ENCODE measurements around the gene CCL18.
"Not testable (repeated sequence)": the region's sequence is repeated elsewhere in the genome, so short reads cannot be mapped to it uniquely, and the experiment has no call there.

Gene CCL18

DNA sequence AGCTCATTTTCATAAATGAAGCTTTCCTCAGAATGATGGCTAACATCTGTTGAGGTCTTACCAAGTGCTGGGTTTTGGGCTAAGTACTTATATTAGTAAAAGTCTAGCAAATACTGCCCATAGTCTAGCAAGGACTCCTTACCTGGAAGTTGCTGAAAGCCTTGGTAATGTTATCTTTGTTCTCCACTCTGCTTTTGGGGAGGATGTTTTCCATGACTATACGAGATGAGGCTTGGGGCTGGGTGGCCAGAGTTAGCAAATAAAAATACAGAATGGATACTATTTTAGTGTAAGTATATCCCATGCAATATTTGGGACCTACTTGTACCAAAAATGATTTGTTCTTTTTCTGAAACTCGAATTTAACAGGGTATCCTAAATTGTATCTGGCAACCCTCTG lies 7.7 kb downstream of the CCL18 start:
- no peak for DNase-seq (ENCODE audit: low read depth, low spot score)

DNA sequence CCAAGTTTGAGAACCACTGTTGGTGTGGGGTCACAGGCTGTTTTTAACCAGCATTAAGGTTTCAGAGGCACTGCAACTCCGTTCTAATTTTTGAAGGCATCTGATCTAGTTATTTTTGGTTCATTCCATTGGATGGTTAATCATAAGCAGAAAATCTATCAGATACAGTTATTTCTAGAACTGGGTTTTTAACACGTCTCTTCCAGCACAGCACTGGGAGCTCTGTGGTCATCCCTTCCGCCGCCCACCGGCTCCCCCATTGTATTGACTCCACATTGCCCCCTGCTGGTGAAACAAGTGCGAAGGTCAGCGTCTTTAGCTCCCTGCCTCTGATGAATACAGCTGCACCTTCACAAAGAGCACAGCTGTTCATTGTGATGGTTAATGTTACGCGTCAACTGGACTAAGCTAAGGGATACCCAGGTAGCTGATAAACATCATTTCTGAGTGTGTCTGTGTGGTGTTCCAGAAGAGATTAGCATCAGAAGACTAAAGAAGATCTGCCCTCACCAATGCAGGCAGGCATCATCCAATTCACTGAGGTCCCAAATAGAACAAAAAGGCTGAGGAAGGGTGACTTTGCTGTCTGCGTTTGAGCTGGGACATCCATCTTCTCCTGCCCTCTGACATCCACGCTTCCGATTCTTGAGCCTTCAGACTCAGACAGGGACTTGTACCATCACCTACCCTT lies 8.5 kb downstream of the CCL18 start:
- DNase-seq (ENCODE audit: low read depth, low spot score) = no peak

DNA sequence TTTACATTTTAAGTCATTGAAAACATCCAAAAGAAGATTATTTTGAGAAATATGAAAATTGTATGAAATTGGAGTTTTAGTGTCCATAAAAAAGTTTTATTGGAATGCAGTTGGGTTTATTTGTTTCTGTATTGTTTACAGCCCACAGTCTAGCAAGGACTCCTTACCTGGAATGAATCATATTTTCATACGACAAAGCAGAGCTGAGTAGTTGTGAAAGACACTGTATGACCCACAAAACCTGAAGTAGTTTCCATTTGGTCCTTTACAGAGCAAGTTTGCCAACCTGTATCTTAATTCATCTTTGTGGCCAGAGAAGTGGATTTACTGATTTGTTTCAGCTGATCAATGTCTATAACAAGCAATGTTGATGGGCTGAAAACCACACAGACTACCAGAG lies 10.3 kb downstream of the CCL18 start:
- no peak for DNase-seq (ENCODE audit: low read depth, low spot score)

DNA sequence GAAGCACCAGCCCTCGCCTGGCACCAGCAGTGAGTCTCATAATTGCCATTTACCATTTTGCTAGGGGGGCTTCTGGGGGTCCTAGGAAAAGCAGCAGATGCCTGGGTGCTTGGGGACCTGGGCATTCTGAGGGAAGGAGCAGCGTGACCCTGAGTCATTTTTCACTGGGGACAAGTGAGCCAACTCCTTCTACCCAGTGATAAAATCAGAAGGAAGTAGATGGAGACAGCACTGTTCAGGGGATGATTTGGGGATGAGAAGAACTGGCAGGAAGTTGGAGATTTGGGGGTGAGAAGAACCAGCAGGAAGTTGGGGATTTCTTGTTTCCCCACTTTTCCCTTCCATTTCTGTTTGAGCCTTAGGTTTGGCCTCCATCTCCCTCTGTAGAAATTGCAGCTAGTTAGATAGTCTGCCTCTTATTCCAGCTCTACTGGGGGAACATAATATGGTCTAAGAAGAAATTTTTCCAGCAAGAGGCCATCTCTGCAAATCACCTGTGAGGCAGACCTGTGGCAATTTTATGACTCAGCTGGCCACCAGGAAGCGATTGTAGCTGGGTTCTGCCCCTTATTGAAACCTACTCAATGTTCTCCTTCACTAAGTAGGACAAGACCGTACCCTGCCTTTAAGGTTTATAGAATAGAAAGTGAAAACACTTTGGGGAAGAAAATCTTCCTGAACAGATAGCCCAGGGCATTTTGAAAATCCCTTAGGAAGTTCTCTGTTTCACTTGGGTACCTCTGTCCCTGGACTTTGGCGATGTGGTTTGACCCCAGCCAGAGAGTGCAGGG lies 17.8 kb downstream of the CCL18 start:
- not testable (repeated sequence) for DNase-seq (ENCODE audit: low read depth, low spot score)

DNA sequence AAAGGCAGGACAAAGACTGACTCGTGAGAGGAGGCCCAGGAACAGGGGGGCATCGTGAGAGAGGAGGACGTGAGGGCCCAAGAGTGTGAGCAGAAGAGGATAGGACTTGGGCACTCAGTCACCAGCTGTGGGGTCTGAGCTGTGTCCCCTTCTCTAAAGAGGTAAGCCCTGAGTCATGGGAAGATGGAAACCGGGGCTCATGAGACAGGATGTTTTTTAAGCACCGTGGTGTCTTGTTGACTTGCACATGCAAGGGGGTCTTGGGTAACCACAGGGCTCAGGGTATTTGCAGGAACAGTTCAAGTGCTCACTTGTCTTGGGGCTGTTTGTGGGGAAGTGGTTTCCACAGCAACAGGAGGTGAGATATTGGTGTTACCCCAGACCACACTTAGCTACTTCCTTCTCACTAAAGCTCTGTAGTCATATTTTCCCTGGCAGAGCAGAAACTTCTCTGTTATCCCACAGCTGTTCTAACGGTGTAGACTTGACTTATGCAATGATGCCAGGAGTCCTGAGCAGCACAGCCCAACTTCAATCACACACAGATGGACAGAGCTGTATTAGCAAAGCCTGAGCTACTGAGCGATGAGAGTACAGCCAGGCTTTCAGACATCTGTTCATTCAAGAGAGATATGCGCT lies 18.5 kb downstream of the CCL18 start:
- not testable (repeated sequence) for DNase-seq (ENCODE audit: low read depth, low spot score)

DNA sequence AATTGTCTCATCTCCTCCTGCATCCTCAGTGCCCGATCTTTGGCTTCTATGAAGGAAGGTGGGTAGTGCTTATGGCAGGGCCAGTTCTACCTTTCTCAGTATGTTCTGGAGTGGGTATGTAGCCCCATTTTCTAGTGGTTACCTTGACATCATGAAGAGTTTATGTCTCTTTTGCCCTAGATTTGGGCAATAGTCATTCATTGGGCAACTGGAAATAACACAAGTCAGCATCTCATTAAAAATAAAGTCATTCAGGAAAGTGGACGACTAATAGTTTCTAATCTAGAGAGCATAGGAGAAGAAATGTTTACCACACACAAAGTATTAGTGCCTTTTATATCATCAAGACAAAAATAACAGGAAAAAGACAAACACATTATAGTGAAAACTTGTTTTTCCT lies 19.6 kb downstream of the CCL18 start:
- not testable (repeated sequence) for DNase-seq (ENCODE audit: low read depth, low spot score)

DNA sequence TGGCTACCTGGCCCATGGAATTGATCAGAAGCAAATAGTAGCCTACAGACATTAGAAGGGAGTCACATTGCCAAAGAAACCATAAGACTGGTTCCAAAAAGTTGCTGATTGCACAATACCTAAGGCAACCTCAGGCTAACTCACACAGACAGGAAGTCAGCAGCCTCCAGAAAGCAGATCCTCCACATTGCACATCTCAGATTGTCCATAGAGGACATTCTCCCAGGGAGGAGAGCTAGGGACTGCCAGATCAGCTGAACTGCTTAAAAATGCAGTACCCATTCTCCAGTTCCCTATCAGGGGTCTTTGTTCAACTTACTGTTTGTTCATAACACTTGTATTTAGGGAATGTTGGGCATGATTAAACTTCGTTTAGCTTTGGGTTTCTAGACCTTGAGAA lies 21.7 kb downstream of the CCL18 start:
- DNase-seq (ENCODE audit: low read depth, low spot score) = no peak

DNA sequence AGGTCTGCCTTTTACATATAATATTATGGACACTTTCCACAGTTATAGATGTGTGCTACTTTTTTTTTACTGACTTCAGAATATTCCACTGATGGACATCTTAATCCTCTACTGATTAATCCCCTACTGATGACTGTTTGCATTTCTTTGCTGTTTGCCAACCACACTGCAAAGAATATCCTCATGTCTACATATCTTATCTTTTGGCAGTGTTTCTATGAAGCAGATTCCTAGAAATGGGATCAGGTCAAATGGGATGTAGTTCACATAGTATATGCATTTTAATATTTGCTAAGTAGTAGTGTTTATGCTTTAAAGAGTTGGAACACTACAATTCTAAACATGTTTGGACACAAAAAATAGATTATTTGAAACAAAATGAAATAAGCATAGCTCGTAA lies 22.7 kb downstream of the CCL18 start:
- no peak for DNase-seq (ENCODE audit: low read depth, low spot score)

DNA sequence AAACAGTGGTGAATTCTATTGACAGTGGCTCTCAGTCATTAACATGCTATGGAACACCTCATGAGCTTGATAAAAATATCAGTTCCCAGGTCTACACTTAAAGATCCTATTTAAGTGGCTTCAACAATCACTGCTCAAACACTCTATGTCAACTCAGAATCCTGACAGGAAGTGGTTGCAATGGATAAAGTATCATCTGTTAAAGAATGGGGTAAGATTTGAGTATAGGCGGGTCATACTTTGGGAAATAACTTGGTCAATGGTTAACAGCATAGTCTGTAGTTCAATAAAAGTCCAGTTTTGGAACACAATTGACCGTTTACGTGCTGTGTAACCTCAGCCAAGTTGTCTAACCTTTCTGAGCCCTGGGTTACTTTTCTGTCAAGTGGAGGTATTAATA lies 23.4 kb downstream of the CCL18 start:
- not testable (repeated sequence) for DNase-seq (ENCODE audit: low read depth, low spot score)

DNA sequence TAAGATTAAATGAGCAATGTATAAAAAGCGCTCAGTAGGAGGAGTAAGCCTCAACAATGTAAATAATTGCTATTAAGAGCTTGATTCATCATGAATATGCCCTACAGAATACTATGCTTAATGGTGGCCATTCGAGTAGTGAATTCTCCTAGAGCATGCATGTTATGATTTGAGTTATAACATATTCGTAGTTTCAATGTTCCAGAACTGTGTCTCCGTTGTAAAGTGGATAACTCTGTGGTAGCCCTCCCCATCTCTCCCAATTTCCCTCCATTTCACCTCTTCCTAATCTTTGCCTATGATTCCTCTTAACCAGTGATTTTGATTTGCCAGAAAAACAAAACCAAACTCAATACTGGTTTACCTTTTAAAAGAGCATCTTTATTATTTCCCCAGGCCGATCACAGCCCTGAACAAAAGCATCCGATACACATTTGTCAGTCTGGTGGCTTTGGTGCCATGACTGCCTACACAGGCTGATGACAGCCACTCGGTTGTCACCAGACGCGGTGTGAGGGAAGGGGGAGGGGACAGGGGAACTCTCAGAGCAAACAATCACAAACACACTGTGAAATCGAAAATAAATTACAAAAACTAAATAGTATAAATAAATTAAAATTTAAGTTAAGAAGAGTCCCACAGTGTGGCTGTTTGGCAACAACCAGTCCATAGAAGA lies 24.0 kb downstream of the CCL18 start:
- not testable (repeated sequence) for DNase-seq (ENCODE audit: low read depth, low spot score)

DNA sequence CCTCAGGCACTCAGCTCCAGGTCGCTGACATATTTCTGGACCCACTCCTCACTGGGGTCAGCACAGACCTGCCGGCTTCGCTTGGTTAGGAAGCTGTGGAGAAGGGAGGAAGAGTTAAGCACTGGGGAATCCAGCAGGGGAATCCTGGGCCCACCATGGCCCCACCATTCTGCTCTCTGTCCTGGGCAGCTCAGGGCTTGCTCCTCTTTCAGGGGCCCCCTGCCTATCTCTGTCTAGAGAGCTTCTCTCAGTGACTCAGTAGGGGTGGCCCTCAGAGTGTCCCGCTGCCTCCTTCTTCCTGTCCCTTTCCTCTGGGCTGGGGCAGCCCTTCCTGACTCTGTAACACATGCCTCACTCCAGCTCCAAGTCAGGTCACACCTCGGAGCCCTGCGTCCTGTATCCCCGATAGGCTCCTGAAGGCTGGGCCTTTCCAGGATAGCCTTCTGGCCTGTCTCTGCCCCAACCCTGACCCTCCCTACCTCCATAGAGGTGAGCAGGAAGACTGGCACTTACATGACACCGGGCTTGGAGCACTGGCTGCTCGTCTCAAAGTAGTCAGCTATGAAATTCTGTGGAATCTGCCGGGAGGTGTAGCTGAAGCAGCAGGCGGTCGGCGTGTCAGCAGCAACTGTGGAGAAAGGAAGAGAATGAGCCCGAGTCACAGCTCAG lies 24.7 kb downstream of the CCL18 start:
- DNase-seq (ENCODE audit: low read depth, low spot score) = no peak

DNA sequence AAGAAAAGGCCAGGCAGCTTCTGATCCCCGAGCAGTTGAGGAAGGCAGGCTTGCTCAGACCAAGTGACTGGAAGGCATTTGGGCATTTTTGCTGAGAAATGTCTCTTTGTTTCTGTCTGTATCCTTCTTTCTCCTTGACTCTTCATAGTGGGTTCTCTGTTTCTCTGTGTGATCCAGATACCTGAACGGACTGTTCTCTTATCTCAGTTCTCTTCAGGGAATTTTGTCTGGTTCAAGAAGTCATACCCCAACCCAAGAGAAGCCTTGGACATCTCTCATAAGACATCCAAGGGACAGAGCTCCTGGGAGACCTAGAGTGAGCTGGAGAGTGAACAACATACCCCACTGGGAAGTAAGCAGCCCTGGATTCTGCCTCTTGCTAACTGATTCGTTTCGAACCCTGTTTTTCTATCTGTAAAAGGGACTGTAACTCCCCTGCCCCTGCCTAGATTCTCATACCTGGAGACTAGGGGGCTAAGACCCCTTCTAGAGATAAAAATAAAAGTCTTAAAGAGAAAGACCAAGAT lies 25.3 kb downstream of the CCL18 start:
- no peak for DNase-seq (ENCODE audit: low read depth, low spot score)

DNA sequence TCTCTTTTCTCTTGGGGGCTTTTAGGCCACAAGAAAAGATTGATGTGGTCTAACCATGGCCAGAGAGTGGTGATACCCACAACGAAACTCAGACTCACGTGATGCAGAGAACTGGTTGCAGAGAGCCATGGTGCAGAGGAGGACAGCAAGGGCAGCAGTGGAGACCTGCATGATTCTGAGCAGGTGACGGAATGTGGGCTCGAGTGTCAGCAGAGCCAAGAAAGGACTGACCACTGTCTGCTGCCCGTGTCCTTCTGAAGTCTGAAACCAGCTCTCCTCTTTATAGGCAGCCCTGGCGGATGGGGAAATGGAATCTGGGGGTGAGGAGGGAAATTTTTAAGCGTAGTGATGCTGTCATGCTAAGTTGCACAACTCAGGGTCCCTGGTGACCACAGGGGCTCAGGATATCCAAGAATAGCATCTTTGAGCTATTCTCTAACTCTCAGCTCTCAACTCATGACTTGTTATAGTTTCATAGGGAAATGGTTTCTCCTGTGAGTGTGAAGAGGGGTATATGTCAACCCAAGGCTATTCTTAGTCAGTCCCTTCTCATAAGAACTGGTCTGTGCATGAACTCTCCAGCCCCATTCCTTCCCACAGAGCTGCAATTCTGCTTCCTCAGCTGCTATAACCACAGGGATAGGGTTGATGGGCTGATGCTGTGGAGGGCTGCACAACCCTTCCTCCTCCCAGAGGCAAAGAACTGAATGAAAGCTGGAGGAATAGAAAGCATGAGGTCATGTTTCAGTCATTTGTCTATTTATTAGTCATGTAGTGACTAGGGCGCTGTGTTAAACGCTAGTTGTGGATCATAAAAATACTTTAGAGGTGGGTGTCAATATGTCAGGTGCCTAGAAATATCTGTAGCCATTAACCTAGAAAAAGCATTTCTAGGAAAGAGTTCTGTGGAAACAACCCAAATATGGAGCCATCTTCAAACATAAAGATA lies 26.1 kb downstream of the CCL18 start, which contains the start of gene CCL3:
Gene CCL3 (minus strand): TSS at position 256 of the 949 bp plus-strand sequence. CDS start 85 bp downstream, at position 171.
- DNase-seq (ENCODE audit: low read depth, low spot score) = no peak

DNA sequence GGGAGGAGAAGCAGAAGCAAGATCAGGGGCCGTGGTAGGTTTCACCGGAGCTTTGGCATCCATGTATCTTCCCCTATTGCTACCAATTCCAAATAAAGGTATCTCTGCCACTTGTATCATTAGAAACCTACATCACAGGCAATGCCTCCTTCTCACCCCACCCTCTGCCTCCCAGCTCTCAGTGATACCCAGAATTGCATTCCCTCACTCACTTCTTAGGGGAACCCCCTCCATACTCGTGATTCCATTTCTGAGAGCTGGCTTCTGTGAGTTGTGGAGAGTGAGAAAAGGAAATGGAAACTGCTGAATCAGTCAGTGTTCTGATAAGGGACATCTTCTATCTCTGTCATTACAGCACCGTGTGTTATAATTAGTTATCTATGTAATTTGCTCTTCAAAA lies 28.2 kb downstream of the CCL18 start:
- no peak for DNase-seq (ENCODE audit: low read depth, low spot score)

DNA sequence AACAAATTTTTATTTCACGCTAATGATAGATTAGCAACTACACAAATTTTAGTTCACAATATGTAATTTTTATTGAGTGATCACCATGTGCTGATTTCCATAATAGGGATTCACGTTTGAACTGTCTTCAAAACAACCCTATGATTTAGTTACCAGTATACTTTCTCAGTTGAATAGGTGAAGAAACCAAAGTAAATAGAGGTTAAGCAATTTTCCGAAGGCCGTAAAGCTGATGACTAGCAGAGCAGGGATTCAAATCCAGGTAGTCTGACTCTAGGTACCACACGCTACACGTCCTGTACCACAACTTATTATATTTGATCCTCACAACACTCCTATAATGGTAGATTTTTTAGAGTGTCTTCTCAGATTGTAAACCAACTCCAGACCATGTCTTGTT lies 28.6 kb downstream of the CCL18 start:
- DNase-seq (ENCODE audit: low read depth, low spot score) = not testable (repeated sequence)

DNA sequence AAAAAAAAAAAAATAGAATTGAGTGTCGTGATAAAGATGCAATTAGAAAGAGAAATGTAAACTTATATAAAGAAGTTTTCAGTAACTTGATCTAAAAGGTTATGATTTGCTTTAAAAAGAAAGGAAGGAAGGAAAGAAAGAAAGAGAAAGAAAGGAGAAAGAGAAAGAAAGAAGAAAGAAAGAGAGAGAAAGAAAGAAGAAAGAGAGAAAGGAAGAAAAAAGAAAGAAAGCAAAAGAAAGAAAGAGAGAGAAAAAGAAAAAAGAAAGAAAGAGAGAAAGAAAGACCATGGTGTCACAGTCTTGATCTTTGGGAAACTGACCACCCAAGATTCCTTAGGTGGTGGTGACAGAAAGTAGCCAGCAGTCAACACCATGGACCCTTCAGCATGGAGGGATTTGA lies 30.2 kb downstream of the CCL18 start:
- DNase-seq (ENCODE audit: low read depth, low spot score) = no peak

DNA sequence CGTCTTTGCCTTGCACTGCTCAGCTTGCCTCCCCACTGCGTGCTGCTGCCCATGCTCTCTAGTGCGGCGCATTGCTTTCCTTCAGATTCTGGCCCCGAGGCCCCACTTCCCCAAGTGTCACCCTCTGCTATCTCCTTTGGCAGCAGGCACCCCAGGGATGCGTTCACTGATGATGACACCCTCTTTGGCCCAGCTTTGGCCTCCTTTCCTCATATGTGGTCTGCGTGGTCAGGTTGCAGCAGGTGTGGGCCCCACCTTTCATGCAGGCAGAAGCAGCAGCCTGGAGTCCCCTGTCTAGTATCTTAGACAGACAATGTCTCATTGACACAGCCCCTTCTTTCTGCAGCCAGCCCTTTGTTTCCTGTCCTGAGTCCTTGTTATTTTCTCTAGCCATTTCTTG lies 30.7 kb downstream of the CCL18 start:
- DNase-seq (ENCODE audit: low read depth, low spot score) = no peak

DNA sequence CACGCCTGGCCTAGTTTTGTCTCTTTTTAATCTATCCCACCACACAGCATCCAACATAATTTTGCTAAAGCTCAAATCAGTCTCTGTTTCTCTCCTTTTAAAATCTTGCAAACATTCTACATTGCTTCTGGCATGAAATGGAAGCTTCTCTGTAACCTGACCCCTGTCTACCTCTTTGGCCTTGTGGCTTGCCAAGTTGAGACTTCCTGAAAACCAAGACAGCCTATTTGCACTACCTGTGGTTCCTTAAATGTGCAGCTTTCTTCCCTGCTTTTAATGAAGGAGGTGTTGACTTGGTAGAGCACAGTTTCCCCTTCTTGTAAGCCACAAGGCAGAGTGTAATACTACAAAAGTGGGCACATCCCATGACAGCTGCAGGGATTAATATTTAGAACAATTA lies 31.9 kb downstream of the CCL18 start:
- no peak for DNase-seq (ENCODE audit: low read depth, low spot score)

DNA sequence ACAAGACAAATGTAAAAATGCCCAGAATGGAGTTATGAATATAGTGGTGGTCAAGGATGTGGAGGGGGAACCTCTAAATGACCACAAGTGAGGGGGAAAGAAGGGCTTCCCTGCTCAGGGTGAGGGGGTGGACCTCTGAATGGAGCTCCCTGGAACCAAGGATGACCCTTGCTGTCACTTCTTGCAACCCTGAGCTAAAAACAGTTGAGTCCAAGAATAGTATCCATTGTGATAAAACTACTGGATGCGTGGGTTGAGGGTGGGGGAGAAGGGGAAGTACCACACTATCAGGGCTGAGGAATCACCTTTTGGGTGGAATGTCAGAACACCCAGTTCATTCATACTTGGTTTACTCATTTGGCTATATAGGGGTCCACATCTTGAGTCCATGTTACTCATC lies 34.9 kb downstream of the CCL18 start:
- DNase-seq (ENCODE audit: low read depth, low spot score) = not testable (repeated sequence)

DNA sequence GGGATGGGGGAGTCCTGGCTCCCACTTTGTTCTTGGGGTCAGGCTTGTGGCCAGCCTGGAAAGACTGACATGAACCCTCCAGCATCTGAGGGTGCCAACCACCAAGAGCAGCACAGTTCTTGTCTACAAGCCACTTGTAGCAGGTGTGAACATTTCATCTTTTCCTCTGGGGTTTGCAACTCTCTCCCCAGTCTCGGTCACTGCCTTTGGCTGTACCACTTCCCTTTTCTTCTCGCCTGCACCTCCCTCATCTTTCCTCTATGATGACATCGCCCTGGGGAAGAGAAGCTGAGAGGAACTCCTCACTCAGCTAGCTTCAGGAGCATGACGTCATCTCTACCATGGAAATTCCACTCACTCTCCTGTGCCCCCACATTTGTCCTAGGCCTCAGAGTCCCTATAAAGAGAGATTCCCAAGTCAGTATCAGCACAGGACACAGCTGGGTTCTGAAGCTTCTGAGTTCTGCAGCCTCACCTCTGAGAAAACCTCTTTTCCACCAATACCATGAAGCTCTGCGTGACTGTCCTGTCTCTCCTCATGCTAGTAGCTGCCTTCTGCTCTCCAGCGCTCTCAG lies 39.4 kb downstream of the CCL18 start, which contains the start of gene CCL4:
Gene CCL4 (plus strand): TSS at position 427 of the 575 bp plus-strand sequence. CDS start 79 bp downstream, at position 506.
- not testable (repeated sequence) for DNase-seq (ENCODE audit: low read depth, low spot score)

Measured in brain pericyte (primary cell).